ENCODE results near the gene DCAF6.

GRCh38 chr1:168057921-168058320, 121.4 kb downstream of the DCAF6 start:
- TF ChIP-seq CTCF (IDR thresholded peaks at IDR 0.05) (no peak), EZH2phosphoT487 (IDR thresholded peaks at IDR 0.05) (no peak)
